Keratinocyte (primary cell): ENCODE data around the gene ETV5. TPM values are rescaled to one million over a fixed set of nuclear protein-coding genes. Genes with fewer than 3 reads are reported as not detected.

ENCODE experiments used
- DNase-seq: peaks from one replicate; pipeline ENCODE4 v3.0.0-alpha.2; 2011; ENCODE audit warnings: low read depth, missing footprints, low spot score
- FAIRE-seq: peaks from 2 replicates; lab custom pipeline; 2011; peaks lifted over from hg19 to GRCh38; lab: Jason Lieb, UNC
- H2AFZ ChIP-seq: 2 replicates; pipeline ENCODE4 v1.6.0; 2012; ENCODE audit warnings: low read length, control low read depth, inconsistent platforms; ENCODE audit not compliant: control insufficient read depth
- H3K27ac ChIP-seq: 2 replicates; pipeline ENCODE4 v1.5.1; 2011; ENCODE audit warnings: low read length; ENCODE audit not compliant: control insufficient read depth, insufficient read depth
- H3K27me3 ChIP-seq: 3 replicates; pipeline ENCODE4 v1.6.0; 2011; ENCODE audit warnings: low read length; ENCODE audit not compliant: control insufficient read depth, insufficient read depth; ENCODE audit errors: extremely low read depth
- H3K36me3 ChIP-seq, 2 experiments: 2 replicates in 1 of 2; 3 replicates in 1 of 2; pipeline ENCODE4 v1.5.1; 2011; ENCODE audit warnings: low read length in 2 of 2, mild to moderate bottlenecking in 1 of 2; ENCODE audit not compliant: control insufficient read depth in 2 of 2, insufficient read depth in 2 of 2; ENCODE audit errors: extremely low read depth in 1 of 2
- H3K4me1 ChIP-seq: 3 replicates; pipeline ENCODE4 v1.5.1; 2011; ENCODE audit warnings: low read length; ENCODE audit not compliant: control insufficient read depth, insufficient read depth; ENCODE audit errors: extremely low read depth
- H3K4me2 ChIP-seq: 3 replicates; pipeline ENCODE4 v1.6.0; 2011; ENCODE audit warnings: low read depth, low read length; ENCODE audit not compliant: control insufficient read depth, insufficient read depth; ENCODE audit errors: extremely low read depth
- H3K4me3 ChIP-seq, 3 experiments: fragments of 200-600 bp in 1 of 3; sonication (generic) in 1 of 3; 2 replicates in 2 of 3; 3 replicates in 1 of 3; pipeline ENCODE4 v1.5.1; 2011 to 2016; ENCODE audit warnings: low read length in 3 of 3, mild to moderate bottlenecking in 3 of 3, control low read depth in 2 of 3, inconsistent platforms in 1 of 3, low read depth in 1 of 3, mixed read lengths in 1 of 3, mixed run types in 1 of 3, moderate library complexity in 1 of 3; ENCODE audit not compliant: control insufficient read depth in 2 of 3, insufficient read depth in 2 of 3; ENCODE audit errors: extremely low read depth in 1 of 3
- H3K79me2 ChIP-seq: 2 replicates; pipeline ENCODE4 v1.6.0; 2012; ENCODE audit warnings: low read length; ENCODE audit not compliant: control insufficient read depth, insufficient read depth
- H3K9ac ChIP-seq: 3 replicates; pipeline ENCODE4 v1.6.0; 2011; ENCODE audit warnings: low read length; ENCODE audit not compliant: control insufficient read depth, insufficient read depth; ENCODE audit errors: extremely low read depth
- H3K9me1 ChIP-seq: 3 replicates; pipeline ENCODE4 v1.6.0; 2011; ENCODE audit warnings: low read length; ENCODE audit not compliant: control insufficient read depth, insufficient read depth; ENCODE audit errors: extremely low read depth
- H3K9me3 ChIP-seq: 2 replicates; pipeline ENCODE4 v1.5.1; 2012; ENCODE audit warnings: low read depth, low read length; ENCODE audit not compliant: control insufficient read depth
- H4K20me1 ChIP-seq: 3 replicates; pipeline ENCODE4 v1.6.0; 2011; ENCODE audit warnings: low read length; ENCODE audit not compliant: control insufficient read depth, insufficient read depth; ENCODE audit errors: extremely low read depth
- CTCF ChIP-seq, 3 experiments: IDR thresholded peaks in 1 of 3; conservative IDR thresholded peaks in 1 of 3; optimal IDR thresholded peaks in 1 of 3; 2 replicates in 2 of 3; 3 replicates in 1 of 3; pipeline versions ENCODE3 to v1.5.1; 2011; ENCODE audit warnings: low read length in 3 of 3, mild to moderate bottlenecking in 3 of 3, moderate library complexity in 2 of 3, control low read depth in 1 of 3, inconsistent platforms in 1 of 3; ENCODE audit not compliant: insufficient read depth in 2 of 3; ENCODE audit errors: extremely low read depth in 1 of 3
- EZH2 ChIP-seq: IDR thresholded peaks from one replicate; pipeline ENCODE4 v1.6.1; 2012; ENCODE audit warnings: inconsistent platforms, mild to moderate bottlenecking, low read length, moderate library complexity
- dilution Hi-C: fragments of 300-500 bp; cut with MboI; formaldehyde crosslinking; loops from one replicate; pipeline ENCODE4 v1.7.0; 2020; ENCODE audit warnings: low sequenced_read_pairs; ENCODE audit not compliant: extremely low pct_ligation_motif_present
- polyA plus RNA-seq, 5 experiments: library from polyadenylated mRNA; depleted of rRNA in 3 of 5; stranded (reverse) in 3 of 5; stranded (forward) in 1 of 5; unstranded in 1 of 5; fragments of >200 nt; gene quantifications; 1 replicate in 1 of 5; 2 replicates in 3 of 5; 3 replicates in 1 of 5; pipeline versions ENCODE4 v1.2.1 to v1.2.3, GENCODE V29; 2011 to 2012; ENCODE audit warnings: missing spikeins in 2 of 5, low read depth in 1 of 5, low replicate concordance in 1 of 5

ETV5 gene
- polyA plus RNA-seq, 1 donor (not counting 4 experiments of a cell fraction or from before 2014, with no cell fraction given) = 28.7 TPM

- FAIRE-seq (no peak), DNase-seq (no peak)
- H3K27ac ChIP-seq = no peak overlapping the region
- H3K79me2 ChIP-seq = no peaks in the 10 kb centered on the region
- no peak overlapping the region for H3K4me3 ChIP-seq
- H3K9me3 ChIP-seq = no peaks in the 10 kb centered on the region
- dilution Hi-C loops = no loop called here
- H4K20me1 ChIP-seq = no peaks in the 10 kb centered on the region
- peaks cover 1 to 6% of the 10 kb centered on the region in 2 experiments for H3K36me3 ChIP-seq
- no peaks in the 10 kb centered on the region for H3K27me3 ChIP-seq
- peaks cover 11% of the 10 kb centered on the region for H3K4me1 ChIP-seq
- no peak overlapping the region for H3K9ac ChIP-seq
- no peak for TF ChIP-seq EZH2
- TF ChIP-seq CTCF (optimal IDR thresholded peaks at IDR 0.05 in 1 of 3, IDR thresholded peaks at IDR 0.05 in 1 of 3, conservative IDR thresholded peaks at IDR 0.05 in 1 of 3; ENCODE audit: extremely low read depth in 1 of 3, insufficient read depth in 2 of 3, low read length in 3 of 3) = no peak
- no peak overlapping the region for H3K4me2 ChIP-seq
- H3K9me1 ChIP-seq = no peaks in the 10 kb centered on the region
- no peak overlapping the region for H2AFZ ChIP-seq
Observed at GRCh38 chr3:186070996-186071395, 37.9 kb downstream of the ETV5 start.

GRCh38 chr3:186070550-186070949 is 38.3 kb downstream of the ETV5 start:
- peaks cover 6% of the 10 kb centered on the region for H3K4me1 ChIP-seq
- dilution Hi-C loops = no loop called here
- H3K79me2 ChIP-seq = no peaks in the 10 kb centered on the region
- TF ChIP-seq CTCF (optimal IDR thresholded peaks at IDR 0.05 in 1 of 3, IDR thresholded peaks at IDR 0.05 in 1 of 3, conservative IDR thresholded peaks at IDR 0.05 in 1 of 3; ENCODE audit: extremely low read depth in 1 of 3, insufficient read depth in 2 of 3, low read length in 3 of 3) = no peak
- no peak for TF ChIP-seq EZH2
- H3K27ac ChIP-seq = no peak overlapping the region
- H3K9me1 ChIP-seq = no peaks in the 10 kb centered on the region
- no peaks in the 10 kb centered on the region for H3K9me3 ChIP-seq
- H2AFZ ChIP-seq = no peak overlapping the region
- H3K9ac ChIP-seq = no peak overlapping the region
- no peak overlapping the region for H3K4me3 ChIP-seq
- H3K27me3 ChIP-seq = no peaks in the 10 kb centered on the region
- DNase-seq (no peak), FAIRE-seq (no peak)
- H4K20me1 ChIP-seq = no peaks in the 10 kb centered on the region
- H3K4me2 ChIP-seq = no peak overlapping the region
- peaks cover 5 to 8% of the 10 kb centered on the region in 2 experiments for H3K36me3 ChIP-seq
